Panc1 (cell line): ENCODE measurements around the gene ZNF474. TPM values are rescaled to one million over a fixed set of nuclear protein-coding genes. Genes with fewer than 3 reads are reported as not detected.

Source experiments
- ATAC-seq: fragments of 200-7000 bp; cut with Tn5 transposase; 2 replicates; pipeline ENCODE4 v1.9.1; 2020; ENCODE audit warnings: mild to moderate bottlenecking, moderate library complexity
- BruUV-seq: library from RNA; stranded (reverse); fragments of 400-500 nt; replicated peaks from 2 replicates; lab custom pipeline; 2021; lab: Mats Ljungman, UMichigan
- CTCF ChIA-PET: fragments of 300-600 bp; sonication (Branson Sonifier 250); formaldehyde crosslinking; loops from one replicate; lab custom pipeline; 2022; ENCODE audit warnings: antibody characterized with exemption; lab: Charles Lee
- POLR2A ChIA-PET: fragments of 300-600 bp; sonication (Branson Sonifier 250); formaldehyde crosslinking; loops from one replicate; lab custom pipeline; 2022; ENCODE audit warnings: antibody characterized with exemption; lab: Charles Lee
- DNase-seq: peaks from one replicate; pipeline ENCODE4 v3.0.0-alpha.2; 2010; ENCODE audit warnings: low read depth, low spot score
- H3K27ac ChIP-seq: 2 replicates; pipeline ENCODE4 v1.5.1; 2011; ENCODE audit warnings: mild to moderate bottlenecking, low read length, inconsistent platforms
- H3K27me3 ChIP-seq: fragments of 200-500 bp; sonication (Bioruptor generic); 2 replicates; pipeline ENCODE4 v1.6.0; 2014; ENCODE audit warnings: low read length, inconsistent platforms; ENCODE audit not compliant: control insufficient read depth, insufficient read depth
- H3K36me3 ChIP-seq: fragments of 200-500 bp; sonication (Bioruptor generic); 2 replicates; pipeline ENCODE4 v1.5.1; 2014; ENCODE audit warnings: inconsistent platforms, mild to moderate bottlenecking, low read length, moderate library complexity; ENCODE audit not compliant: control insufficient read depth, insufficient read depth
- H3K4me1 ChIP-seq: 2 replicates; pipeline ENCODE4 v1.5.1; 2011; ENCODE audit warnings: inconsistent platforms, mild to moderate bottlenecking, low read length, moderate library complexity; ENCODE audit not compliant: control insufficient read depth, insufficient read depth
- H3K4me3 ChIP-seq, 2 experiments: 2 replicates each; pipeline ENCODE4 v1.5.1; 2011 to 2012; ENCODE audit warnings: low read depth in 2 of 2, low read length in 2 of 2, mild to moderate bottlenecking in 2 of 2, inconsistent platforms in 1 of 2, moderate library complexity in 1 of 2
- H3K9me3 ChIP-seq: fragments of 200-500 bp; sonication (Bioruptor generic); 2 replicates; pipeline ENCODE4 v1.5.1; 2014; ENCODE audit warnings: low read depth, mild to moderate bottlenecking, inconsistent platforms, low read length, moderate library complexity; ENCODE audit not compliant: control insufficient read depth, insufficient read depth
- CTCF ChIP-seq: fragments of 450-650 bp; IDR thresholded peaks from 2 replicates; pipeline ENCODE4 v1.5.1; 2017; ENCODE audit warnings: mild to moderate bottlenecking
- POLR2AphosphoS5 ChIP-seq: IDR thresholded peaks from 2 replicates; pipeline ENCODE4 v1.6.1; 2012; ENCODE audit warnings: mild to moderate bottlenecking, low read depth, low read length, moderate library complexity
- REST ChIP-seq, 2 experiments: IDR thresholded peaks; 2 replicates each; pipeline ENCODE4 v1.6.1; 2011 to 2012; ENCODE audit warnings: low read depth in 2 of 2, control low read depth in 1 of 2, low read length in 1 of 2, mild to moderate bottlenecking in 1 of 2, moderate library complexity in 1 of 2; ENCODE audit not compliant: insufficient read depth in 1 of 2
- SIN3A ChIP-seq: IDR thresholded peaks from 2 replicates; pipeline ENCODE4 v1.6.1; 2012; ENCODE audit warnings: low read depth, mild to moderate bottlenecking, low read length, moderate library complexity, borderline replicate concordance; ENCODE audit not compliant: insufficient read depth
- TCF7L2 ChIP-seq: IDR thresholded peaks from 2 replicates; pipeline ENCODE4 v1.6.1; 2011; ENCODE audit warnings: mild to moderate bottlenecking, low read depth, low read length, inconsistent platforms
- in situ Hi-C: cut with HindIII; loops from 2 replicates; pipeline ENCODE4 v1.10.0; 2016; ENCODE audit warnings: low sequenced_read_pairs, low pct_unique_long_range_greater_than_20kb
- intact Hi-C: fragments of 100-400 bp; cut with micrococcal nuclease; formaldehyde crosslinking; loops from one replicate; pipeline ENCODE4 v1.10.0; 2022; ENCODE audit not compliant: unreplicated experiment
- total RNA-seq: library from RNA; stranded (reverse); gene quantifications from one replicate; pipeline ENCODE4 v1.2.1, GENCODE V29; 2021; ENCODE audit not compliant: unreplicated experiment

ZNF474 gene
- total RNA-seq, 1 experiment from 2014 or later: not detected

- no TSS peak for BruUV-seq
- Histone ChIP-seq H3K4me1 (no peaks in the 10 kb centered on the region), H3K27ac (no peak overlapping the region), H3K27me3 (no peaks in the 10 kb centered on the region; the same call in 1 of the 2 replicates), H3K36me3 (no peaks in the 10 kb centered on the region), H3K4me3 (no peak overlapping the region), H3K9me3 (no peaks in the 10 kb centered on the region)
- ATAC-seq (no peak), DNase-seq (no peak)
- CTCF ChIA-PET: no interaction called here
- no peak for TF ChIP-seq POLR2AphosphoS5
- no peak for TF ChIP-seq REST (IDR thresholded peaks at IDR 0.05; ENCODE audit: insufficient read depth in 1 of 2, low read depth in 2 of 2, low read length in 1 of 2)
- no peak for TF ChIP-seq SIN3A
- TF ChIP-seq TCF7L2: no peak
- no peak for TF ChIP-seq CTCF
- in situ Hi-C loops (no loop called here), intact Hi-C loops (no loop called here)
- POLR2A ChIA-PET: no interaction called here
Measured at GRCh38 chr5:122112063-122112462, 17.3 kb upstream of the ZNF474 start.

- POLR2A ChIA-PET: no interaction called here
- Histone ChIP-seq H3K27ac (no peak overlapping the region), H3K27me3 (no peaks in the 10 kb centered on the region; the same call in 1 of the 2 replicates), H3K4me1 (no peaks in the 10 kb centered on the region), H3K4me3 (no peak overlapping the region), H3K36me3 (no peaks in the 10 kb centered on the region), H3K9me3 (no peaks in the 10 kb centered on the region)
- CTCF ChIA-PET: no interaction called here
- ATAC-seq: no peak
- no peak for DNase-seq
- intact Hi-C loops: loop anchor here (1.0 kb wide), 1 partner anchor 25 kb away; no protein-coding TSS in a partner anchor
- no TSS peak for BruUV-seq
- TF ChIP-seq POLR2AphosphoS5 (no peak), TCF7L2 (no peak), SIN3A (no peak), CTCF (no peak), REST (IDR thresholded peaks at IDR 0.05; ENCODE audit: insufficient read depth in 1 of 2, low read depth in 2 of 2, low read length in 1 of 2) (no peak)
- in situ Hi-C loops: no loop called here
Measured at GRCh38 chr5:122112733-122113558, 16.4 kb upstream of the ZNF474 start.
